ENCODE data around the gene C3orf22.
"Not testable (repeated sequence)": the region's sequence is repeated elsewhere in the genome, so short reads cannot be mapped to it uniquely, and the experiment has no call there.

The C3orf22 gene

DNA sequence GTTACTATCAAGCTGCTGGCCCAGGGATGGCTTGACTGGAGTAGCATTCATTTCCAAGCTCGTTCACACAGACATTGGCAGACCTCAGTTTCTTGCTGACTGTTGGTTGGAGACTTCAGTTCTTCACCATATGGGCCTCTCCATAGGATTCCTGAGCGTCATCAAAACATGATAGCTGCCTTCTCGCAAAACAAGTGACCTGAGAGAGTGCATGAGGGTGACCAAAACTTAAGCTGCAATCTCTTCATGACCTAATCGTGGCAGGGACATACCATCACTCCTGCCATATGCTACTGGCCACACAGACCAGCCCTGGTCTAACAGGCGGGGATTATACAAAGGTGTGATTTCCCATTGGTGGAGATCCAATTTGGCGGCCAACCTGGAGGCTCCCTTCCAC lies 46.0 kb upstream of the C3orf22 start:
- H3K27ac ChIP-seq (replicated peaks) = no peak overlapping the region
- H3K27me3 ChIP-seq (ENCODE audit: insufficient read depth, poor library complexity, severe bottlenecking) = no peaks in the 10 kb centered on the region
- no peak overlapping the region for H3K4me3 ChIP-seq (replicated peaks; ENCODE audit: insufficient read depth, low read length)
- TF ChIP-seq GABPA (IDR thresholded peaks at IDR 0.05; ENCODE audit: low read depth) = no peak
- TF ChIP-seq REST (IDR thresholded peaks at IDR 0.05; ENCODE audit: insufficient replicate concordance, low read depth) = no peak
- TF ChIP-seq, protein P1, sequence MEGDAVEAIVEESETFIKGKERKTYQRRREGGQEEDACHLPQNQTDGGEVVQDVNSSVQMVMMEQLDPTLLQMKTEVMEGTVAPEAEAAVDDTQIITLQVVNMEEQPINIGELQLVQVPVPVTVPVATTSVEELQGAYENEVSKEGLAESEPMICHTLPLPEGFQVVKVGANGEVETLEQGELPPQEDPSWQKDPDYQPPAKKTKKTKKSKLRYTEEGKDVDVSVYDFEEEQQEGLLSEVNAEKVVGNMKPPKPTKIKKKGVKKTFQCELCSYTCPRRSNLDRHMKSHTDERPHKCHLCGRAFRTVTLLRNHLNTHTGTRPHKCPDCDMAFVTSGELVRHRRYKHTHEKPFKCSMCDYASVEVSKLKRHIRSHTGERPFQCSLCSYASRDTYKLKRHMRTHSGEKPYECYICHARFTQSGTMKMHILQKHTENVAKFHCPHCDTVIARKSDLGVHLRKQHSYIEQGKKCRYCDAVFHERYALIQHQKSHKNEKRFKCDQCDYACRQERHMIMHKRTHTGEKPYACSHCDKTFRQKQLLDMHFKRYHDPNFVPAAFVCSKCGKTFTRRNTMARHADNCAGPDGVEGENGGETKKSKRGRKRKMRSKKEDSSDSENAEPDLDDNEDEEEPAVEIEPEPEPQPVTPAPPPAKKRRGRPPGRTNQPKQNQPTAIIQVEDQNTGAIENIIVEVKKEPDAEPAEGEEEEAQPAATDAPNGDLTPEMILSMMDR (IDR thresholded peaks at IDR 0.05; ENCODE audit: insufficient read depth, low read length) = no peak
- TF ChIP-seq POLR2AphosphoS5 (IDR thresholded peaks at IDR 0.05; ENCODE audit: low read depth) = no peak
- TF ChIP-seq SPI1 (IDR thresholded peaks at IDR 0.05; ENCODE audit: borderline replicate concordance, low read depth) = no peak
- DNase-seq (ENCODE audit: low read depth in 1 of 2, low spot score in 1 of 2) = no peak

GRCh38 chr3:126599101-126599500 lies 40.4 kb upstream of the C3orf22 start:
- DNase-seq (ENCODE audit: low read depth in 1 of 2, low spot score in 1 of 2) = no peak
- no peaks in the 10 kb centered on the region for H3K27me3 ChIP-seq (ENCODE audit: insufficient read depth, poor library complexity, severe bottlenecking)
- no peak overlapping the region for H3K4me3 ChIP-seq (replicated peaks; ENCODE audit: insufficient read depth, low read length)
- TF ChIP-seq REST (IDR thresholded peaks at IDR 0.05; ENCODE audit: insufficient replicate concordance, low read depth) = no peak
- TF ChIP-seq, protein P1 (IDR thresholded peaks at IDR 0.05; ENCODE audit: insufficient read depth, low read length) = no peak
- no peak for TF ChIP-seq SPI1 (IDR thresholded peaks at IDR 0.05; ENCODE audit: borderline replicate concordance, low read depth)
- TF ChIP-seq GABPA (IDR thresholded peaks at IDR 0.05; ENCODE audit: low read depth) = no peak
- no peak for TF ChIP-seq POLR2AphosphoS5 (IDR thresholded peaks at IDR 0.05; ENCODE audit: low read depth)
- no peak overlapping the region for H3K27ac ChIP-seq (replicated peaks)

DNA sequence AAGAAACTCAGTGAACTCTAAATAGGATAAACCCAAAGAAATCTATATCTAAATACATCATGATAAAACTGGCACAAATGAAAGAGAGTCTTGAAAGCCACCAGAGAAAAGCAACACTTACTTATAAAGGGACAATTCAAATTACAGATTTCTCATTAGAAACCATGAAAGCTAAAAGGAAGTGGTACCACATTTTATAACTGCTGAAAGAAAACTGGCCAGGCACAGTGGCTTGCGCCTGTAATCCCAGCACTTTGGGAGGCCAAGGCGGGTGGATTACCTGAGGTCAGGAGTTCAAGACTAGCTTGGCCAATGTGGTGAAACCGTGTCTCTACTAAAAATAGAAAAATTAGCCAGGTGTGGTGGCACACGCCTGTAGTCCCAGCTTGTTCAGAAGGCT lies 36.7 kb upstream of the C3orf22 start:
- not testable (repeated sequence) for H3K4me3 ChIP-seq (replicated peaks; ENCODE audit: insufficient read depth, low read length); DNase-seq (ENCODE audit: low read depth in 1 of 2, low spot score in 1 of 2); H3K27me3 ChIP-seq (ENCODE audit: insufficient read depth, poor library complexity, severe bottlenecking); H3K27ac ChIP-seq (replicated peaks)

GRCh38 chr3:126591515-126591914 lies 32.8 kb upstream of the C3orf22 start:
- not testable (repeated sequence) for H3K27ac ChIP-seq (replicated peaks); DNase-seq (ENCODE audit: low read depth in 1 of 2, low spot score in 1 of 2); H3K27me3 ChIP-seq (ENCODE audit: insufficient read depth, poor library complexity, severe bottlenecking); H3K4me3 ChIP-seq (replicated peaks; ENCODE audit: insufficient read depth, low read length)

- H3K27me3 ChIP-seq (ENCODE audit: insufficient read depth, poor library complexity, severe bottlenecking) = no peaks in the 10 kb centered on the region
- no peak for TF ChIP-seq REST (IDR thresholded peaks at IDR 0.05; ENCODE audit: insufficient replicate concordance, low read depth)
- TF ChIP-seq, protein P1 (IDR thresholded peaks at IDR 0.05; ENCODE audit: insufficient read depth, low read length) = no peak
- no peak for TF ChIP-seq GABPA (IDR thresholded peaks at IDR 0.05; ENCODE audit: low read depth)
- TF ChIP-seq POLR2AphosphoS5 (IDR thresholded peaks at IDR 0.05; ENCODE audit: low read depth) = no peak
- no peak for TF ChIP-seq SPI1 (IDR thresholded peaks at IDR 0.05; ENCODE audit: borderline replicate concordance, low read depth)
- H3K27ac ChIP-seq (replicated peaks) = no peak overlapping the region
- DNase-seq (ENCODE audit: low read depth in 1 of 2, low spot score in 1 of 2) = no peak
- no peak overlapping the region for H3K4me3 ChIP-seq (replicated peaks; ENCODE audit: insufficient read depth, low read length)
These were observed 23.6 kb upstream of the C3orf22 start for GRCh38 chr3:126582311-126582710.
